ENCODE data around the gene VEZT. TPM values are rescaled to one million over a fixed set of nuclear protein-coding genes. Genes with fewer than 3 reads are reported as not detected.

The VEZT gene
- total and polyA plus RNA-seq, 10 of the 15 experiments (the other 5 are each of a cell fraction or from before 2014, with no cell fraction given): 32.8 to 134 (median 66.2) TPM

GRCh38 chr12:95224202-95225170 is 6.9 kb downstream of the VEZT start (continued):
- TF ChIP-seq MLLT1 (IDR thresholded peaks at IDR 0.05): no peak
- no peak for TF ChIP-seq RELA (IDR thresholded peaks at IDR 0.05; ENCODE audit: borderline replicate concordance, partially characterized antibody)
- no peak for TF ChIP-seq CREB1 (IDR thresholded peaks at IDR 0.05; ENCODE audit: low read depth)
- TF ChIP-seq PRDM15 (CRISPR knock-in tag; IDR thresholded peaks at IDR 0.05): no peak
- TF ChIP-seq ESRRA (IDR thresholded peaks at IDR 0.05; ENCODE audit: low read length): no peak
- TF ChIP-seq ZBTB33 (IDR thresholded peaks at IDR 0.05): no peak
- no peak for TF ChIP-seq ATF7 (IDR thresholded peaks at IDR 0.05; ENCODE audit: low read depth)
